K562 (cell line): ENCODE measurements around the gene RPL22. TPM values are rescaled to one million over a fixed set of nuclear protein-coding genes. Genes with fewer than 3 reads are reported as not detected.

Experiments
- BHLHE40 ChIP-seq: IDR thresholded peaks from 2 replicates; pipeline ENCODE4 v1.6.1; 2011; ENCODE audit warnings: low read length, improper control_type of control experiment
- CBX3 ChIP-seq, 2 experiments: IDR thresholded peaks; 1 replicate in 1 of 2; 2 replicates in 1 of 2; pipeline ENCODE4 v1.6.1; 2012; ENCODE audit warnings: inconsistent platforms in 2 of 2, low read length in 2 of 2, borderline replicate concordance in 1 of 2, control low read depth in 1 of 2
- ERF ChIP-seq: fragments of 450-650 bp; formaldehyde crosslinking; IDR thresholded peaks from 2 replicates; pipeline ENCODE4 v1.4.0; 2020; ENCODE audit warnings: mild to moderate bottlenecking, mixed read lengths
- FOXA3 ChIP-seq, 2 experiments: fragments of 450-650 bp in 1 of 2; sonication (generic) in 1 of 2; formaldehyde crosslinking; IDR thresholded peaks in 1 of 2; conservative IDR thresholded peaks in 1 of 2; 2 replicates each; pipeline versions ENCODE4 v1.4.0 to v1.8.0; 2020 to 2022; ENCODE audit warnings: mild to moderate bottlenecking in 2 of 2, missing genetic modification reagents in 1 of 2
- ILF3 ChIP-seq: fragments of 450-650 bp; IDR thresholded peaks from 2 replicates; pipeline ENCODE4 v1.6.1; 2018; ENCODE audit warnings: antibody characterized with exemption, mild to moderate bottlenecking, moderate library complexity, borderline replicate concordance
- KLF6 ChIP-seq: fragments of 250-450 bp; sonication (Bioruptor Pico); IDR thresholded peaks from 2 replicates; pipeline ENCODE4 v1.4.0; 2020; ENCODE audit warnings: mild to moderate bottlenecking, moderate library complexity, borderline replicate concordance
- MTA1 ChIP-seq: fragments of 450-650 bp; IDR thresholded peaks from 2 replicates; pipeline ENCODE4 v1.6.1; 2017; ENCODE audit warnings: borderline replicate concordance
- NRF1 ChIP-seq, 2 experiments: fragments of 450-650 bp; IDR thresholded peaks in 1 of 2; conservative IDR thresholded peaks in 1 of 2; 2 replicates each; pipeline ENCODE4 v1.6.1; 2014; ENCODE audit warnings: mild to moderate bottlenecking in 2 of 2
- POLR3A ChIP-seq: IDR thresholded peaks from 2 replicates; pipeline ENCODE4 v1.6.1; 2011; ENCODE audit warnings: borderline replicate concordance, mild to moderate bottlenecking, moderate library complexity; ENCODE audit not compliant: insufficient read length, insufficient read depth; ENCODE audit errors: extremely low read depth
- RBM25 ChIP-seq: fragments of 200-400 bp; formaldehyde crosslinking; IDR thresholded peaks from 2 replicates; pipeline ENCODE4 v1.6.1; 2018; ENCODE audit warnings: low read length, low read depth, moderate library complexity; ENCODE audit not compliant: severe bottlenecking
- SMAD2 ChIP-seq: fragments of 150-350 bp; IDR thresholded peaks from 2 replicates; pipeline ENCODE4 v1.6.1; 2014; ENCODE audit warnings: low read depth, mild to moderate bottlenecking, low read length
- TARDBP ChIP-seq: fragments of 450-650 bp; IDR thresholded peaks from 2 replicates; pipeline ENCODE4 v1.6.1; 2016
- ZNF699 ChIP-seq: fragments of 250-450 bp; sonication (Bioruptor Pico); IDR thresholded peaks from 2 replicates; pipeline ENCODE4 v1.8.0; 2021; ENCODE audit warnings: mild to moderate bottlenecking, moderate library complexity; ENCODE audit not compliant: insufficient replicate concordance
- ZNF77 ChIP-seq: fragments of 250-450 bp; sonication (Bioruptor Pico); IDR thresholded peaks from 2 replicates; pipeline ENCODE4 v1.5.0; 2020
- ZNF780A ChIP-seq: fragments of 250-450 bp; sonication (Bioruptor Pico); IDR thresholded peaks from 2 replicates; pipeline ENCODE4 v1.5.0; 2021; ENCODE audit warnings: mild to moderate bottlenecking
- polyA plus RNA-seq, 8 experiments: library from polyadenylated mRNA; depleted of rRNA in 4 of 8; stranded (reverse) in 5 of 8; unstranded in 3 of 8; fragments of >200 nt; fragmentation: Nextera tagmentation in 2 of 8; fragmentation: Illumina TruSeq in 1 of 8; extraction: Ambion mirVana in 2 of 8; extraction: Trizol in 1 of 8; gene quantifications; 2 replicates each; pipeline versions ENCODE4 v1.2.1 to v1.2.3, GENCODE V29; 2011 to 2014; ENCODE audit warnings: inconsistent platforms in 1 of 8, missing spikeins in 1 of 8
- total RNA-seq, 7 experiments: library from RNA; depleted of rRNA in 6 of 7; stranded (reverse); fragments of >200 nt in 6 of 7; fragmentation: Illumina TruSeq in 2 of 7; extraction: Trizol in 2 of 7; gene quantifications; 2 replicates each; pipeline versions ENCODE4 v1.2.1 to v1.2.3, GENCODE V29; 2011 to 2021; ENCODE audit warnings: low replicate concordance in 1 of 7
- TF ChIP-seq, protein P1 (sequence below): fragments of 450-650 bp; conservative IDR thresholded peaks from 2 replicates; pipeline ENCODE4 v1.6.1; 2016; ENCODE audit warnings: missing genetic modification characterization, low read depth, mild to moderate bottlenecking, control low read depth, missing compliant biosample characterization
- TF ChIP-seq, protein P2 (sequence below): fragments of 250-450 bp; sonication (Bioruptor Pico); IDR thresholded peaks from 2 replicates; pipeline ENCODE4 v1.5.0; 2022; ENCODE audit warnings: mild to moderate bottlenecking
- TF ChIP-seq, protein P3 (sequence below): fragments of 450-650 bp; IDR thresholded peaks from 2 replicates; pipeline ENCODE4 v1.6.1; 2016; ENCODE audit warnings: mild to moderate bottlenecking
- TF ChIP-seq, protein P4 (sequence below): IDR thresholded peaks from 2 replicates; pipeline ENCODE4 v1.6.1; 2011; ENCODE audit not compliant: insufficient read length; ENCODE audit errors: extremely low read depth
- TF ChIP-seq, protein P5 (sequence below): sonication (generic); formaldehyde crosslinking; IDR thresholded peaks from 2 replicates; pipeline ENCODE4 v1.8.1; 2023; ENCODE audit warnings: mild to moderate bottlenecking, missing genetic modification reagents

Gene RPL22
- total and polyA plus RNA-seq, 9 of the 15 experiments (the other 6 are each of a cell fraction or from before 2014, with no cell fraction given) = 467 to 1,165 (median 607) TPM

DNA sequence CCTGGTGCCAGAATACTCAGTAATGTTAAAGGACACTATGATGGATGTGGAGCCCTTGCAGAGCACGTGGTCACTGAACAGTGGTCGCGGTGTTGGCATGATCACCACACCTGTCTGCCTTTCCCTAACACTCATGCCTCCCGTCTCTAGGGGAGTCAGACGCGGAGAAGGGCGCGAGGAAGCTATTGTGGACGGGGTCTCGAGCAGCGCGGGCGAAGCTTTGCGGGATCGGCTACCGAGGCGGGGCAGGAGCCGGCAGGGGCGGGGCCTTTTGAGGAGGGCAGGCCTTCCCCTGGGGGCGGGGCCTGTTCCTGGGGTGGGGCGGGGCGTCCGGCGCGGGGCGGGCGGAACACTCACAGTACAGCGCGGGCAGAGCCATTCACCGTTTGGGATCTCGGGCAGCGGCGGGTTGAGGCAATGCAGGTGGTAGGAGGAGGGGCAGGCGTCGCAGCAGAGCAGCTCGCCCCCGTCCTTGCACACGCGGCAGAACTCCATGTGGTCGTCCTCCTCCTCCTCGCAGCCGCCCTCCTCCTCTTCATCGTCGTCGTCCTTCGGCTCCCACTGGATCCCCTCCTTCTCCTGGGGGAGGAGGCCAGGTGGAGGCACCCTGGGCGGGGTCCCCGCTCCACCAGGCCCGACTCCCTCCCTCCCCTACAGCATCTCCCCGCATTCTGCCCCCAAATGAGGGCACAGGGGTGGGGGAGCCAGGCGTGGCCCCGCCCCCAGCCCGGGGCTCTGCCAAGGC, 50.7 kb downstream of the RPL22 start (continued):
- TF ChIP-seq POLR3A = no peak
- TF ChIP-seq, protein P1, sequence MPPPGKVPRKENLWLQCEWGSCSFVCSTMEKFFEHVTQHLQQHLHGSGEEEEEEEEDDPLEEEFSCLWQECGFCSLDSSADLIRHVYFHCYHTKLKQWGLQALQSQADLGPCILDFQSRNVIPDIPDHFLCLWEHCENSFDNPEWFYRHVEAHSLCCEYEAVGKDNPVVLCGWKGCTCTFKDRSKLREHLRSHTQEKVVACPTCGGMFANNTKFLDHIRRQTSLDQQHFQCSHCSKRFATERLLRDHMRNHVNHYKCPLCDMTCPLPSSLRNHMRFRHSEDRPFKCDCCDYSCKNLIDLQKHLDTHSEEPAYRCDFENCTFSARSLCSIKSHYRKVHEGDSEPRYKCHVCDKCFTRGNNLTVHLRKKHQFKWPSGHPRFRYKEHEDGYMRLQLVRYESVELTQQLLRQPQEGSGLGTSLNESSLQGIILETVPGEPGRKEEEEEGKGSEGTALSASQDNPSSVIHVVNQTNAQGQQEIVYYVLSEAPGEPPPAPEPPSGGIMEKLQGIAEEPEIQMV = no peak
- no peak for TF ChIP-seq SMAD2
- TF ChIP-seq, protein P2, sequence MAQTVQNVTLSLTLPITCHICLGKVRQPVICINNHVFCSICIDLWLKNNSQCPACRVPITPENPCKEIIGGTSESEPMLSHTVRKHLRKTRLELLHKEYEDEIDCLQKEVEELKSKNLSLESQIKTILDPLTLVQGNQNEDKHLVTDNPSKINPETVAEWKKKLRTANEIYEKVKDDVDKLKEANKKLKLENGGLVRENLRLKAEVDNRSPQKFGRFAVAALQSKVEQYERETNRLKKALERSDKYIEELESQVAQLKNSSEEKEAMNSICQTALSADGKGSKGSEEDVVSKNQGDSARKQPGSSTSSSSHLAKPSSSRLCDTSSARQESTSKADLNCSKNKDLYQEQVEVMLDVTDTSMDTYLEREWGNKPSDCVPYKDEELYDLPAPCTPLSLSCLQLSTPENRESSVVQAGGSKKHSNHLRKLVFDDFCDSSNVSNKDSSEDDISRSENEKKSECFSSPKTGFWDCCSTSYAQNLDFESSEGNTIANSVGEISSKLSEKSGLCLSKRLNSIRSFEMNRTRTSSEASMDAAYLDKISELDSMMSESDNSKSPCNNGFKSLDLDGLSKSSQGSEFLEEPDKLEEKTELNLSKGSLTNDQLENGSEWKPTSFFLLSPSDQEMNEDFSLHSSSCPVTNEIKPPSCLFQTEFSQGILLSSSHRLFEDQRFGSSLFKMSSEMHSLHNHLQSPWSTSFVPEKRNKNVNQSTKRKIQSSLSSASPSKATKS (CRISPR knock-in tag) = no peak
- TF ChIP-seq TARDBP = no peak
- TF ChIP-seq, protein P3, sequence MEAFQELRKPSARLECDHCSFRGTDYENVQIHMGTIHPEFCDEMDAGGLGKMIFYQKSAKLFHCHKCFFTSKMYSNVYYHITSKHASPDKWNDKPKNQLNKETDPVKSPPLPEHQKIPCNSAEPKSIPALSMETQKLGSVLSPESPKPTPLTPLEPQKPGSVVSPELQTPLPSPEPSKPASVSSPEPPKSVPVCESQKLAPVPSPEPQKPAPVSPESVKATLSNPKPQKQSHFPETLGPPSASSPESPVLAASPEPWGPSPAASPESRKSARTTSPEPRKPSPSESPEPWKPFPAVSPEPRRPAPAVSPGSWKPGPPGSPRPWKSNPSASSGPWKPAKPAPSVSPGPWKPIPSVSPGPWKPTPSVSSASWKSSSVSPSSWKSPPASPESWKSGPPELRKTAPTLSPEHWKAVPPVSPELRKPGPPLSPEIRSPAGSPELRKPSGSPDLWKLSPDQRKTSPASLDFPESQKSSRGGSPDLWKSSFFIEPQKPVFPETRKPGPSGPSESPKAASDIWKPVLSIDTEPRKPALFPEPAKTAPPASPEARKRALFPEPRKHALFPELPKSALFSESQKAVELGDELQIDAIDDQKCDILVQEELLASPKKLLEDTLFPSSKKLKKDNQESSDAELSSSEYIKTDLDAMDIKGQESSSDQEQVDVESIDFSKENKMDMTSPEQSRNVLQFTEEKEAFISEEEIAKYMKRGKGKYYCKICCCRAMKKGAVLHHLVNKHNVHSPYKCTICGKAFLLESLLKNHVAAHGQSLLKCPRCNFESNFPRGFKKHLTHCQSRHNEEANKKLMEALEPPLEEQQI = no peak
- TF ChIP-seq NRF1 (conservative IDR thresholded peaks at IDR 0.05 in 1 of 2, IDR thresholded peaks at IDR 0.05 in 1 of 2) = peak in 1 of 2 experiments; percentile 46; a peak in 2 of 4 replicates
- TF ChIP-seq, protein P4, sequence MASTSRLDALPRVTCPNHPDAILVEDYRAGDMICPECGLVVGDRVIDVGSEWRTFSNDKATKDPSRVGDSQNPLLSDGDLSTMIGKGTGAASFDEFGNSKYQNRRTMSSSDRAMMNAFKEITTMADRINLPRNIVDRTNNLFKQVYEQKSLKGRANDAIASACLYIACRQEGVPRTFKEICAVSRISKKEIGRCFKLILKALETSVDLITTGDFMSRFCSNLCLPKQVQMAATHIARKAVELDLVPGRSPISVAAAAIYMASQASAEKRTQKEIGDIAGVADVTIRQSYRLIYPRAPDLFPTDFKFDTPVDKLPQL = no peak
- no peak for TF ChIP-seq ILF3
- TF ChIP-seq, protein P5, sequence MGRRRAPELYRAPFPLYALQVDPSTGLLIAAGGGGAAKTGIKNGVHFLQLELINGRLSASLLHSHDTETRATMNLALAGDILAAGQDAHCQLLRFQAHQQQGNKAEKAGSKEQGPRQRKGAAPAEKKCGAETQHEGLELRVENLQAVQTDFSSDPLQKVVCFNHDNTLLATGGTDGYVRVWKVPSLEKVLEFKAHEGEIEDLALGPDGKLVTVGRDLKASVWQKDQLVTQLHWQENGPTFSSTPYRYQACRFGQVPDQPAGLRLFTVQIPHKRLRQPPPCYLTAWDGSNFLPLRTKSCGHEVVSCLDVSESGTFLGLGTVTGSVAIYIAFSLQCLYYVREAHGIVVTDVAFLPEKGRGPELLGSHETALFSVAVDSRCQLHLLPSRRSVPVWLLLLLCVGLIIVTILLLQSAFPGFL (CRISPR knock-in tag) = no peak
- TF ChIP-seq FOXA3 (CRISPR knock-in tag; conservative IDR thresholded peaks at IDR 0.05 in 1 of 2, IDR thresholded peaks at IDR 0.05 in 1 of 2) = no peak
- TF ChIP-seq ZNF77 (CRISPR knock-in tag) = no peak
- no peak for TF ChIP-seq ZNF780A
- no peak for TF ChIP-seq BHLHE40
- peak in 1 of 2 experiments; percentile 72; a peak in 1 of 3 replicates for TF ChIP-seq CBX3 (IDR thresholded peaks at IDR 0.05; ENCODE audit: borderline replicate concordance in 1 of 2, low read length in 2 of 2)
- no peak for TF ChIP-seq MTA1
- no peak for TF ChIP-seq ZNF699
- no peak for TF ChIP-seq KLF6
- TF ChIP-seq RBM25 = no peak
- no peak for TF ChIP-seq ERF (CRISPR knock-in tag)
